Calu3 (cell line): ENCODE results near the gene SGCB. TPM values are rescaled to one million over a fixed set of nuclear protein-coding genes. Genes with fewer than 3 reads are reported as not detected.

ENCODE experiments used
- BruUV-seq: library from RNA; stranded (reverse); fragments of 400-500 nt; replicated peaks from 2 replicates; lab custom pipeline; 2021; lab: Mats Ljungman, UMichigan
- CTCF ChIA-PET: fragments of 300-600 bp; sonication (Branson Sonifier 250); formaldehyde crosslinking; loops from one replicate; lab custom pipeline; 2022; ENCODE audit warnings: antibody characterized with exemption; lab: Charles Lee
- DNase-seq: peaks from one replicate; pipeline ENCODE4 v3.0.0; 2022
- H3K27ac Mint-ChIP-seq: one replicate; pipeline ENCODE4 v1.8.0; 2022; ENCODE audit warnings: mixed read lengths; ENCODE audit not compliant: unreplicated experiment
- H3K27me3 Mint-ChIP-seq: one replicate; pipeline ENCODE4 v1.8.0; 2022; ENCODE audit warnings: mixed read lengths; ENCODE audit not compliant: unreplicated experiment
- H3K36me3 Mint-ChIP-seq: one replicate; pipeline ENCODE4 v1.8.0; 2022; ENCODE audit warnings: mild to moderate bottlenecking, moderate library complexity, mixed read lengths; ENCODE audit not compliant: insufficient read depth, unreplicated experiment
- H3K4me1 Mint-ChIP-seq: one replicate; pipeline ENCODE4 v1.8.0; 2022; ENCODE audit warnings: mild to moderate bottlenecking, low read depth, mixed read lengths; ENCODE audit not compliant: unreplicated experiment
- H3K4me3 Mint-ChIP-seq: one replicate; pipeline ENCODE4 v1.8.0; 2022; ENCODE audit warnings: mild to moderate bottlenecking, low read depth, moderate library complexity, mixed read lengths; ENCODE audit not compliant: unreplicated experiment
- H3K9me3 Mint-ChIP-seq: one replicate; pipeline ENCODE4 v1.8.0; 2022; ENCODE audit warnings: low read depth, mixed read lengths; ENCODE audit not compliant: unreplicated experiment
- CTCF ChIP-seq: fragments of 200-600 bp; IDR thresholded peaks from one replicate; pipeline ENCODE4 v1.8.0; 2022; ENCODE audit warnings: antibody characterized with exemption; ENCODE audit not compliant: unreplicated experiment
- intact Hi-C: fragments of 100-400 bp; cut with micrococcal nuclease; formaldehyde crosslinking; loops from one replicate; pipeline ENCODE4 v1.10.0; 2022; ENCODE audit not compliant: unreplicated experiment
- total RNA-seq: library from RNA; stranded (reverse); gene quantifications from 2 replicates; pipeline ENCODE4 v1.2.3, GENCODE V29; 2022

SGCB gene
- total RNA-seq, 1 experiment from 2014 or later, result 11.8 TPM

- intact Hi-C loops, result loop anchor here (5.0 kb wide), 2 partner anchors 142 to 187 kb away; partner anchors contain the start of gene DCUN1D4
- TF ChIP-seq CTCF, result no peak
- no peak for DNase-seq
- no TSS peak for BruUV-seq
- Mint-ChIP-seq H3K27ac (no peak overlapping the region), H3K4me1 (no peaks in the 10 kb centered on the region), H3K4me3 (no peak overlapping the region), H3K9me3 (no peaks in the 10 kb centered on the region), H3K27me3 (no peaks in the 10 kb centered on the region), H3K36me3 (no peaks in the 10 kb centered on the region)
- CTCF ChIA-PET, result no interaction called here
Observed at GRCh38 chr4:52028970-52029369, 9.1 kb downstream of the SGCB start.

GRCh38 chr4:52019936-52020657 is 18.0 kb downstream of the SGCB start, which contains the start of gene LRRC66:
Gene LRRC66, minus strand, starts transcription at chr4:52020363. Its CDS starts 2,750 bp downstream, at chr4:52017613.
- Mint-ChIP-seq H3K27ac (peak within 1 kb of the TSS; percentile 40), H3K4me1 (peaks cover 9% of the 10 kb centered on the region), H3K9me3 (no peaks in the 10 kb centered on the region), H3K27me3 (no peaks in the 10 kb centered on the region), H3K36me3 (no peaks in the 10 kb centered on the region), H3K4me3 (peak within 1 kb of the TSS; percentile 10)
- DNase-seq, result peak; percentile 30
- intact Hi-C loops, result no loop called here
- TF ChIP-seq CTCF, result no peak
- BruUV-seq, result no TSS peak
- CTCF ChIA-PET, result no interaction called here

- Mint-ChIP-seq H3K4me1 (peaks cover 9% of the 10 kb centered on the region), H3K4me3 (no peak overlapping the region), H3K36me3 (no peaks in the 10 kb centered on the region), H3K9me3 (no peaks in the 10 kb centered on the region), H3K27me3 (no peaks in the 10 kb centered on the region), H3K27ac (no peak overlapping the region)
- intact Hi-C loops, result no loop called here
- CTCF ChIA-PET, result no interaction called here
- no TSS peak for BruUV-seq
- no peak for DNase-seq
- TF ChIP-seq CTCF, result no peak
Observed at GRCh38 chr4:52017814-52018213, 20.3 kb downstream of the SGCB start.

GRCh38 chr4:52016981-52017380 is 21.1 kb downstream of the SGCB start:
- BruUV-seq, result no TSS peak
- H3K4me1 Mint-ChIP-seq, result peaks cover 9% of the 10 kb centered on the region
- no peaks in the 10 kb centered on the region for H3K36me3 Mint-ChIP-seq
- no peaks in the 10 kb centered on the region for H3K27me3 Mint-ChIP-seq
- CTCF ChIA-PET, result no interaction called here
- no peak for TF ChIP-seq CTCF
- intact Hi-C loops, result no loop called here
- no peaks in the 10 kb centered on the region for H3K9me3 Mint-ChIP-seq
- H3K4me3 Mint-ChIP-seq, result no peak overlapping the region
- DNase-seq, result no peak
- no peak overlapping the region for H3K27ac Mint-ChIP-seq
